GM19468 (cell line): ENCODE results near the gene LRRC15.

ENCODE experiments used
- ATAC-seq: cut with Tn5 transposase; IDR thresholded peaks from one replicate; pipeline ENCODE4 v1.9.1; 2021; ENCODE audit warnings: mild to moderate bottlenecking, moderate library complexity, moderate number of reproducible peaks; ENCODE audit not compliant: unreplicated experiment; ENCODE audit errors: extremely low read depth

LRRC15 gene

GRCh38 chr3:194322678-194323211, 46.8 kb downstream of the LRRC15 start:
- ATAC-seq = no peak

DNA sequence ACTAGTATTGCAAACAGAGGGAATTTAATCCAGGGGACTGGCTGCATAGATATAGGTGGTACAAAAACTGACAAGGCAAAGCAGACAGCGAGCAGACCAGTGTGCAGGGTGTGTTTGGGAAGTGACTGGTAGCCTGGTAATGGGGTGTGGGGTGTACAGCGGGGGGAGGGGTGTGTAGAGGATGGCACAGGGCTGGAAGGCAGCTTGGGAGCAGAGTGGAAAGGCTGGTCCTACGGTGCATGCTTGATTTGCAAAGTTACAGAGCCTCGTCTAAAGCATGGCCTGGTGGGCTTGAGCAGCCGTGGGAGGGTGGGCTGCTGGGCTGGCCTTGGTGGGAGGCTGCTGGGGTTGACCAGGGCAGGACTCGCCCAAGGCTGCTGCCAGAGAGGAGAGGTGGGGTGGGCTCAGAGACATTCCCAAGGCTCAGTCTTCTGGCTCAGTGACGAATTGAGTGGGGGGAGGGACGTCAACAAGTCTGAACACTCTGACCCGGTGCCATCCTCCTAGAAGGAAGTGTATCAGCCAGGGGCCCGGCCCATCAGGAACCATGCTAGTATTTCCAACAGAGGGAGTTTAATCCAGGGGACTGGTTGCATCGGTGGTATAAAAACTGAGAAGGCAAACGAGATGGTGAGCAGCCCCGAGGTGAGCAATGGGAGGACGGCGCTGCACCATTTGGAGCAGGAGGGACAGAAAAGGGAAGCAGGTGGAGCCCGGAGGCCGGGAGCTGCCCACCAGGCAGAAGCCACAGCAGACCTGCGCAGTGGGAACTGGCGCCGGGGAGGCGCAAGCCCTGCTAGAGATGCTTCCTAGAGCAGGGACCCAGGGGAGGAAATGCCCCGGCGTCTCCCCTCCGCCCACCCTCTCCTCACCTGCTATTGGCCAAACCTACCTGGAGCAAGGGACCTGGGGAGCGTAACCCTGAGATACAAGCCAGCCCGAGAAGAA, 47.6 kb downstream of the LRRC15 start:
- no peak for ATAC-seq

DNA sequence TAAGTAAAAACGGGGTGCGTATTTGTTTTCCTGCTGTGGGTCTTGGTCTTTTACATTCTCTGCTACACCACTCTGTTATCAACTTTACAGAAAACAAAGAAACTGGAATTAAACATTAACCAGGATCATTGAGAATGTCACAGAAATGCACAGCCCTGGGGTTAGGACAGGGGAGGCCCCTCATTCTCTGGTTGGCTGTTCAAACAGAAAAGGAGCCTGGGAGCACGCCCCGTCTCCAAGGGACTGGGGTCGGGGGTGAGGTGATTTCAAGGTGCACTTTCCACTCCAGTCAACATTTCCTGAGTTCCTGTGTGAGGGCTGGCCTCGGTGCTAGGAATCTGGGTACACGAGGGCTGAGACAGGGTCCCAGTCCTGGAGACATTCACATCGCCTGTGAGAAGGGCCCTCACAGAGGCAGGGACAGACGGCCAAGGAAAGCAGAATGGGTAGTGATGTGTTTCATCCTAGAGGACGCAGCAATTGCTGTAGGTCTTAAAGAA, 48.7 kb downstream of the LRRC15 start:
- ATAC-seq = no peak

GRCh38 chr3:194320100-194320499, 49.4 kb downstream of the LRRC15 start:
- ATAC-seq = no peak

DNA sequence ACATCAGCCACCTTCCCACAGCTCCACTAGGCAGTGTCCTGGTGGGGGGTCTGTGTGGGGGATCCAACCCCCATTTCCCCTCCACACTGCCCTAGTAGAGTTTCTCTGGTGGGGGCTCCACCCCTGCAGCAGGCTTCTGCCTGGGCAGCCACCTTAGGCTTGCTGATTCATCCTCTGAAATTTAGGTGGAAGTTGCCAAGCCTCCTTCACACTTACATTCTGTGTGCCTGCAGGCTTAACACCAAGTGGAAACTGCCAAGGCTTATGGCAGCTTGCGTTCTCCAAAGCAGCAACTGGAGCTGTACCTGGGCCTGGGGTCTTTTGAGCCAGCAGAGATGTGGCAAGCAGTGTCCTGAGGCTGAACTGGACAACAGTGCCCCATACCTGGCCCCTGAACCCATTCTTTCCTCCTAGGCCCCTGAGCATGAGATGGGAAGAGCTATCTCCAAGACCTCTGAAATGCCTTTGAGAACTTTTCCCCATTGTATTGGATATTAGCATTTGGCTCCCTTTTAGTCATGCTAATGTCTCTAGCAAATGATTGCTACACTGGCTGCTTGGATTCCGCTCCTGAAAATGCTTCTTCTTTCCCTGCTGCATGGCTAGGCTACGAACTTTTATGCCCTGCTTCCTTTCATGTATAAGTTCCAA, 50.9 kb downstream of the LRRC15 start:
- ATAC-seq = no peak

DNA sequence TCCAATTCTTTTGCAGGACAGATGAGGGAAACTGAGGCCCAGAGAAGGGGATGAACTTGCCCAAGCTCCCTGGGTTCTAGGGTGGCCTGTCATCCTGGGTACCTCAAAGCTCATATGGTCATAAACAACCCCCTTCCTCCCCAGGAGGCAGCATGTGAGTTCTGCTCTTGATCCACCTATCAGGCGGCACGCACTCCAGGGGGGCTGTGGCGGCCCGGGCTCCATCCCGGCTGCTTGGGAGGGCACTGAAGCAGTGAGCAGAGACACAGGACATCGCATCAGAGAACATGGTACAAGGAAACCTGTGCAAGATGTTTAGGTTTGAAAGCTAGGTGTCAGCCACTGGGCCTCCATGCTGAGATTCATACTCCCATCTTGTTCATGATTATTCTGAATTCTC, 52.6 kb downstream of the LRRC15 start:
- ATAC-seq = no peak

GRCh38 chr3:194315965-194316361, 53.6 kb downstream of the LRRC15 start:
- no peak for ATAC-seq

GRCh38 chr3:194315088-194315964, 54.2 kb downstream of the LRRC15 start:
- peak; percentile 90 for ATAC-seq

GRCh38 chr3:194314388-194315068, 55.0 kb downstream of the LRRC15 start:
- no peak for ATAC-seq

DNA sequence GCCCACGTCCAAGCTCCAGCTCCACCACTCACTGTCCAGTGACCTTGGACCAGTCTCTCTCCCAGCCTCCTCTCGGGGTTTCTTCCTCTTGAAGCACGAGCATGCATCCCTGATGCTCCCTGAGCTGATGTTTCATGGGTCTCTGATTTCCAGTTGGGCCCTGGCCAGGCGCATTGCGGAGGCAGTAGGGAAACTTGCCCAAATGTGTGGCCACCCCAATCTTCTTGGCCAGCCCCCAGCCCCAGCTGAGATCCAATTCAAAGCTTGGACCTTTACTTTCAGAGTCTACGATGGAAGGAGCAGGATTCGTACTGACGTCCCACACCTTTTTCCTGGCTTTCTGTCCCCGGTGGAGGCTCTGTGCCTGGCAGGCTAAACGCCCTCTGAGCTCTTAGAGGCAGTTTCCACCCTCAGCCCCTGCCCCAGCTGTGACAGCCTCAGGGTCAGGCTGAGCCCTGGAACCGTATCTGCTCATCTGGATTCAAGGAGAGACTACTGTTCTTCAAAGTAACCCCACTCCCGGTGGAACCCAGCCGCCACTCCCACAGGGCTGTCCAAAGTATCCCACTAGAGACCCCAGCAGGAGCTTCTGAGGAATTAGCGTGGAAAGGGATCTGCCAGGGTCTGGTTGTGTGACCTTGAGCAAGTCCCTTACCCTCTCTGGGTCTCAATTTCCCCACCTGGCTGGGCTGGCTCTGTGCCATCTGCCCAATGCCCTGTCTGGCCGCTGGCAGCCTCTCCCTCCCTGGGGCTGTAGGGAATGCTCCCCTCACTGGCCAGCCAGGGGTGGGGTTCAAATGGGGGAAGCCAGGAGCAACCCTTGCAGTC, 55.8 kb downstream of the LRRC15 start:
- no peak for ATAC-seq

GRCh38 chr3:194312743-194313281, 56.7 kb downstream of the LRRC15 start:
- ATAC-seq = no peak

DNA sequence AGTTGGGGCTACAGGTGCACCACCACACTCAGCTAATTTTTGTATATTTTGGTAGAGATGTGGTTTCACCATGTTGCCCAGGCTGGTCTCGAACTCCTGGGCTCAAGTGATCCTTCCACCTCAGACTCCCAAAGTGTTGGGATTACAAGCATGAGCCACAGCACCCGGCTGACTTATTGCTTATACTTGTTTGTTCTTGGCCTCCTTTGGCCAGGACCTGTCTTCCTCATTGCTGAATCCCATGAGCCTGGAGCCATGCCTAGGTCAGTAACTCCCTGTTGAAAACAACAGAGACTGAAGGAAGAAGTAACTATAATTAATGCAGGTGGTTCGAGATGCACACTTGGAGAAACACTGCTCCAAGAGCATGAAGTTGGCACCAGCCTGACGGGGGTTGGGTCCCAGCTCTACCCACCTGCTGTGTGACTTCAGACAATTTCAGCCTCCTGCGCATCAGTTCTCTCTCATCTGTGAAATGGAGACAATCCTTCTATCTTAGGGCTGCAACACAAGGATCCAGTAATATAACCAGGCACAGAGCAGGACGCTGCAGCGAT, 57.3 kb downstream of the LRRC15 start:
- no peak for ATAC-seq

DNA sequence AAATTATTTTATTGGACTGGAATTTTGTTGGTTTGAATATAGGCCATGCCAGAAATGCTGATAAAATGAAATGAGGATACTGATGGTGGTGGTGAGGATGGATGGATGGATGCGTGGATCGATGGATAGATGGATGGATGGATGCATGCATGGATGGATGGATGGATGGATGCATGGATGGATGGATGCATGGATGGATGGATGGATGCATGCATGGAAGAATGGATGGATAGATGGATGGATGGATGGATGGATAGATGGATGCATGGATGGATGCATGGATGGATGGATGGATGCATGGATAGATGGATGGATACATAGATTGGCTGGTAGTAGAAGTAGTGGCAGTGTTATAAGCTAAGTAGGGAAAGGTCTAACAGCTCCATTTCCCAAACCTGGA, 58.5 kb downstream of the LRRC15 start:
- no peak for ATAC-seq

DNA sequence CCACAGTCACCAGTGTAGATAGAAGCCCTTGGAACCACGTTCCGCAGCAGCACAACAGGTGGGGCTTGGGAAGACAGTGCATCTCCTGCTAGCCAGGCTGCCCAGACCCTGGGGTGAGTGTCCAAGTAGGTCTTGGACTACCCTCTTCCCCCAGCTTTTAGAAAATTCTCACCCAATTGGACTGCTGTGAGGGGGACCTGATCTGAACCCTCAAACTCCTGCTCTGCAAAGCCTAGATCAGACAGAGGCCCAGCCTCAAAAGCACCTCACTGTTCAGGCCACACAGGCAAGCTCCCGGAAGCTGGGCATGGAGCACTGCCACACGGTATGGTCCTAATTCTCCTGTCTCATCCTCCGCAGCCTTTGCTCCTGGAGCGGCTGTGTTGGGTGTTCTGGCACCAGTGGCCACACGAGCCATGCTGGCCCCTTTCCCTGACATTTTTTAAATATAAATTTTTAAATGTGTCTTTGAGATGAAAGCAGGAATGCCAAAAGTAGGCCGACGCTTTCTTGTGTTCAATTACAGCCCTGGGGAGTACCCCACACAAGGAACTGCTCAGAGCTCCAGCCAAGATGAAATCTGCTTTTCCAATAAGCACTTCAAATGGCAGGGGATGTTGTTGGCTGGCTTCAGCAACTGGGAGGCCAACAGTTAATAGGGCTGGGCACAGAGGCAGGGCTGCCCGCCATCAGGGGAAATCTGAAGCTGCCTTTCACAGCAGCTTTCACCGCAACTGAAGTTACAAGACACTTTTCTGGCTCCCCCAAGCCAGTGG, 59.3 kb downstream of the LRRC15 start:
- no peak for ATAC-seq

DNA sequence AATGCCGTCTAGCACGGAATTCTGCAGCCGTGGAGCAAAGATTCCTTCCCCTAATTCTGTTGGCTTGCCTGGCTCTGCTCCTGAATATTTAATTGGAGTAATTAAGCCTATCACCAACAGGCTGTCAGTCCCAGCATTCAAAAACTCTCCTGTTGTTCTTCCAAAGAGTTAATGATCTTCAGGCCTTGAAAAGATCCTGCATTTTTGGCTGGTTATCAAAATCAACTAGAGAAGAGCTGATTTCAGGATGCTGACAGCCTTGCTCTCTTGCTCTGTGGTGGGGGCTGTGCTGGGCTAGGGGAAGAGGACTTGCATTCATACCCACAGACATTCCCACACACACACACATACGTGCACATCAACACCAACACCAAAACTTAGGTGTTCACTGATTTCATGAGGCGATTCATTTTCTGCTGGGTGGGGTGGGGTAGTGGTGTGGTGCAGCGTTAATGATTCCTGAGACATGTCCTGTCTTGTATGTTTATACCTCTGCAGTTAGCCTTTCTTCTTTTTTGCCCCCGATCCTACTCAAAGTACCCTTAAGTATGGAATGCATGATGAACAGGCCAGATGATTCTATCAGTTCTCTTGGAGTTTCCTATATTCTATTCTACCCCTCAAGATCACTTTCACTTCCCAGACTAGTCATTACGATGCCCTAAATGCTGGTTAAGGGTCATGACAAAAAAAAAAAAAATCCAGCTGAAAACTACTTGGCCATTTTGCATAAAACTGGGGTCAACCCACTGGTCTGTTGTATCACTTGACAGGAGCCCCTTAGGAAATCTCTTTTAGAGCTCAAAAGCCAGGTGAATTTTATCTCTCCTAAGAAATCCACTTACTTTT, 60.7 kb downstream of the LRRC15 start:
- ATAC-seq = no peak

DNA sequence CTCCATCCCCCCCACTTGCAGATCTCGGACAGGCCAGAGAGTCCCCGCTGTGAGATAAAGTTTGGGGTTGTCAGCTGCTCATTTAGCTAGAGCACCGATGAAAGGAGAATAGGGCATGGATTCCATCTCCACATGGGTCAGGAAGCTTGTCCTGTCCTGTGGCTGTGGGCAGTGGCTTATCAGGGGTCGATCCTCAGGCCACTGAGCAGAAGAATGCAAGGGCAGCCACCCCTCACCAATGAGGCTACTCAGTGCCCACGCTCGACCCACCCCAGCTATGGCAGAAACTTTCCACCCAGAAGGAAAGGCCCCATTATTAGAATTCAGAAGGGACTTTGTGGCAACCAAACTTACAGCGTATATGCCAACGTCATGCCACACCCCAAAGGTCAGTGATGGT, 61.7 kb downstream of the LRRC15 start:
- no peak for ATAC-seq
